ENCODE results near the gene TBC1D9B. TPM values are rescaled to one million over a fixed set of nuclear protein-coding genes. Genes with fewer than 3 reads are reported as not detected.

The TBC1D9B gene
- total and polyA plus RNA-seq, 2 donors (not counting 1 experiment from before 2014, with no cell fraction given) = 48.7 to 50.4 TPM

DNA sequence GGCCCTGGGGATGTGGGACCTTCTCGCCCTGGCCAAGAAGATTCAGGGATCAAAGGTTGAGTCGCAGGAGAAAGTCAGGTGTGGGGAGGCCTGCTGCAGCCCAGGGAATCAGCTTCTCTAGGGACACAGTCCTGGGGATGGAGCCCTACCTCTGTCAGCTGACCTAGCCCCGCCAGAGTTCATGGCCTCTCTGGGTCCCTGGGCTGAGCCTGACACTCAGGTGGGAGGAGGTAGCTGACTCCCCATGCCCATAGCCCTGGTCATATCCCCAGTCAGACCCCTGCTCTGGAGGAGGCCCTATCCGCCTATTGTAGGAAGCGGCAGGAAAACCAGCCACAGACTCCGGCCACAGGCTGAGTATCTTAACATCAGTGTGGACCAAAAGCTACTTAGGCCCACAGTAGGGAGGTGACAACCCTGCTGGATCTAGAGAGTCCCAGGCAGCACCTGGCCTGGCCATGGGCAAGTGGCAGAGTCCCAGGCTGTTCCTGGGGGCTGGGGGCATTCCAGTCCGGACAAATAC, 34.0 kb downstream of the TBC1D9B start:
- Histone ChIP-seq H3K4me1 (ENCODE audit: control insufficient read depth, extremely low read depth, insufficient read depth, low read length) (no peaks in the 10 kb centered on the region), H3K27ac (ENCODE audit: insufficient read depth, low read length) (no peak overlapping the region), H3K27me3 (ENCODE audit: control insufficient read depth, insufficient read depth, low read length) (no peaks in the 10 kb centered on the region), H3K4me2 (ENCODE audit: extremely low read depth, insufficient read depth, low read length) (no peak overlapping the region), H2AFZ (ENCODE audit: low read length) (no peak overlapping the region), H3K79me2 (ENCODE audit: control insufficient read depth, insufficient read depth, low read length) (no peaks in the 10 kb centered on the region), H3K4me3 (replicated peaks in 1 of 4; ENCODE audit: control extremely low read depth in 1 of 4, insufficient read depth in 1 of 4, low read depth in 3 of 4, low read length in 4 of 4) (no peak overlapping the region), H3K9ac (ENCODE audit: insufficient read depth, low read length) (no peak overlapping the region), H3K36me3 (ENCODE audit: control insufficient read depth, insufficient read depth, low read length) (peaks cover 29% of the 10 kb centered on the region), H3K9me3 (ENCODE audit: control insufficient read depth, insufficient read depth, low read depth, low read length) (no peaks in the 10 kb centered on the region), H4K20me1 (ENCODE audit: control insufficient read depth, extremely low read depth, insufficient read depth, low read length) (no peaks in the 10 kb centered on the region)
- no peak for TF ChIP-seq EZH2 (IDR thresholded peaks at IDR 0.05; ENCODE audit: low read length, missing control alignments)
- TF ChIP-seq, protein P1, sequence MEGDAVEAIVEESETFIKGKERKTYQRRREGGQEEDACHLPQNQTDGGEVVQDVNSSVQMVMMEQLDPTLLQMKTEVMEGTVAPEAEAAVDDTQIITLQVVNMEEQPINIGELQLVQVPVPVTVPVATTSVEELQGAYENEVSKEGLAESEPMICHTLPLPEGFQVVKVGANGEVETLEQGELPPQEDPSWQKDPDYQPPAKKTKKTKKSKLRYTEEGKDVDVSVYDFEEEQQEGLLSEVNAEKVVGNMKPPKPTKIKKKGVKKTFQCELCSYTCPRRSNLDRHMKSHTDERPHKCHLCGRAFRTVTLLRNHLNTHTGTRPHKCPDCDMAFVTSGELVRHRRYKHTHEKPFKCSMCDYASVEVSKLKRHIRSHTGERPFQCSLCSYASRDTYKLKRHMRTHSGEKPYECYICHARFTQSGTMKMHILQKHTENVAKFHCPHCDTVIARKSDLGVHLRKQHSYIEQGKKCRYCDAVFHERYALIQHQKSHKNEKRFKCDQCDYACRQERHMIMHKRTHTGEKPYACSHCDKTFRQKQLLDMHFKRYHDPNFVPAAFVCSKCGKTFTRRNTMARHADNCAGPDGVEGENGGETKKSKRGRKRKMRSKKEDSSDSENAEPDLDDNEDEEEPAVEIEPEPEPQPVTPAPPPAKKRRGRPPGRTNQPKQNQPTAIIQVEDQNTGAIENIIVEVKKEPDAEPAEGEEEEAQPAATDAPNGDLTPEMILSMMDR (conservative IDR thresholded peaks at IDR 0.05 in 1 of 2, IDR thresholded peaks at IDR 0.05 in 1 of 2; ENCODE audit: low read depth in 1 of 2, low read length in 2 of 2) = no peak
- DNase-seq (ENCODE audit: low read depth in 2 of 2) = no peak

DNA sequence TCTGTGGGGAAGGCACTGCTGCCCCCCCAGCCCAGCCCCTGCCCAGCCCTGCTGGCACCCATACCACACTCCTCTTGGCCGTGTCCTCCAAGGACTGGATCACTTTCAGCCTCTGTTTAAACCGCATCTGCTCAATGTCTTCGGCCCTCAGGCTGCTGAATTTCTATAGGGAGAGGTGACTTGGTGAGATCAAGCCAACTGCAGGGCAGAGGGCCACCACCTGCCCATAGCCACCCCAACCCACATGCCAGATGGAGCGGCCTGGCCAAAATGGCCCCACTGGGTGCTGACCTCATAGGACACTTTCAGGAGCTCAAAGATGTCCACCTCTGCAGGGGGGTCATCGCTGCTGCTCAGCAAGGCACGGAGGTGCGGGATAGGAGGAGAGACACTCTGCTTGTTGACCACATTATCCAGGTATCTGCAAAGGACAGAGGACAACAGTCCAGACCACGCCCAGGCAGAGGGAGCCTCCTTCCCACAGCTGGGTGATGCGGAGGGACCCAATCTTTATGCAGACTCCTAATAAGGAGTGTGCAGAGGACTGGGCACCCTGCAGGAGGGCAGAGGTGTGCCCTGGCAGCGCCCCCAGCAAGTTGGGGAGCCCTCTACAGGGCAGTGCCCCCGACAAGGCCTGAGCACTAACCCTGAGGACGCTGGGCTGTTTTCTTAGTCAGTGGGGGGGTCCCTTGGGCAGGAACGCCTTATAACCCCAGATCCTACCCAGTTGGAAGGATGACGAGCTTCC, 34.7 kb downstream of the TBC1D9B start:
- Histone ChIP-seq H3K36me3 (ENCODE audit: control insufficient read depth, insufficient read depth, low read length) (peaks cover 31% of the 10 kb centered on the region), H3K27ac (ENCODE audit: insufficient read depth, low read length) (no peak overlapping the region)

More for the DNA sequence above, 34.7 kb downstream of the TBC1D9B start:
- Histone ChIP-seq H3K4me2 (ENCODE audit: extremely low read depth, insufficient read depth, low read length) (no peak overlapping the region), H2AFZ (ENCODE audit: low read length) (no peak overlapping the region), H3K79me2 (ENCODE audit: control insufficient read depth, insufficient read depth, low read length) (no peaks in the 10 kb centered on the region), H4K20me1 (ENCODE audit: control insufficient read depth, extremely low read depth, insufficient read depth, low read length) (no peaks in the 10 kb centered on the region), H3K9ac (ENCODE audit: insufficient read depth, low read length) (no peak overlapping the region), H3K4me3 (replicated peaks in 1 of 4; ENCODE audit: control extremely low read depth in 1 of 4, insufficient read depth in 1 of 4, low read depth in 3 of 4, low read length in 4 of 4) (no peak overlapping the region), H3K9me3 (ENCODE audit: control insufficient read depth, insufficient read depth, low read depth, low read length) (no peaks in the 10 kb centered on the region), H3K27me3 (ENCODE audit: control insufficient read depth, insufficient read depth, low read length) (no peaks in the 10 kb centered on the region), H3K4me1 (ENCODE audit: control insufficient read depth, extremely low read depth, insufficient read depth, low read length) (no peaks in the 10 kb centered on the region)
- TF ChIP-seq, protein P1 (conservative IDR thresholded peaks at IDR 0.05 in 1 of 2, IDR thresholded peaks at IDR 0.05 in 1 of 2; ENCODE audit: low read depth in 1 of 2, low read length in 2 of 2) = no peak
- no peak for TF ChIP-seq EZH2 (IDR thresholded peaks at IDR 0.05; ENCODE audit: low read length, missing control alignments)
- DNase-seq (ENCODE audit: low read depth in 2 of 2) = no peak
